ENCODE measurements around the gene H2AZ2.
"Not testable (repeated sequence)": the region's sequence is repeated elsewhere in the genome, so short reads cannot be mapped to it uniquely, and the experiment has no call there.

H2AZ2 gene

DNA sequence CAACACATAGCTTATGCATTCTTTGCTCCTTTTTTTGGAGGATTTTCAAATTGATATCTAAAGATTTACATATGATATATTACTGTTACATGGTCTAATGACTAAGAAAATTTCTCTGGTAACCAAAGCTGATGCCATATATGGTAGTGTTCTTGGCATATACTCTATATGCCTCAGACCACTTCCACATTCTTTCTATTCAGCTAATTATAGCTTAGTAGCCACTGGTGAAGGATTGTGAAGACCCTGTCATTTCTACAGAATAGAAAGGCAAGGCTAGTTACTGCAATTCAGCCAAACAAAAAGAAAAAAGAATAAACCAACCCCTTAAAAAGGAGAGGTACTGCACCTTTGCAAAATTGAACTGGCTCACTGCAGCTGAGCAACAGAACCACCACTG is 33.7 kb upstream of the H2AZ2 start:
- H3K4me3 ChIP-seq (ENCODE audit: control insufficient read depth, low read depth, low read length) = peak overlapping the region; percentile 76
- TF ChIP-seq CTCF (conservative IDR thresholded peaks at IDR 0.05; ENCODE audit: control insufficient read depth, insufficient read depth, low read depth, low read length) = no peak
- DNase-seq (ENCODE audit: low read depth) = peak; percentile 76

GRCh38 chr7:44881066-44881600 is 33.2 kb upstream of the H2AZ2 start:
- H3K4me3 ChIP-seq (ENCODE audit: control insufficient read depth, low read depth, low read length) = peak overlapping the region; percentile 76
- TF ChIP-seq CTCF (conservative IDR thresholded peaks at IDR 0.05; ENCODE audit: control insufficient read depth, insufficient read depth, low read depth, low read length) = no peak
- DNase-seq (ENCODE audit: low read depth) = no peak

DNA sequence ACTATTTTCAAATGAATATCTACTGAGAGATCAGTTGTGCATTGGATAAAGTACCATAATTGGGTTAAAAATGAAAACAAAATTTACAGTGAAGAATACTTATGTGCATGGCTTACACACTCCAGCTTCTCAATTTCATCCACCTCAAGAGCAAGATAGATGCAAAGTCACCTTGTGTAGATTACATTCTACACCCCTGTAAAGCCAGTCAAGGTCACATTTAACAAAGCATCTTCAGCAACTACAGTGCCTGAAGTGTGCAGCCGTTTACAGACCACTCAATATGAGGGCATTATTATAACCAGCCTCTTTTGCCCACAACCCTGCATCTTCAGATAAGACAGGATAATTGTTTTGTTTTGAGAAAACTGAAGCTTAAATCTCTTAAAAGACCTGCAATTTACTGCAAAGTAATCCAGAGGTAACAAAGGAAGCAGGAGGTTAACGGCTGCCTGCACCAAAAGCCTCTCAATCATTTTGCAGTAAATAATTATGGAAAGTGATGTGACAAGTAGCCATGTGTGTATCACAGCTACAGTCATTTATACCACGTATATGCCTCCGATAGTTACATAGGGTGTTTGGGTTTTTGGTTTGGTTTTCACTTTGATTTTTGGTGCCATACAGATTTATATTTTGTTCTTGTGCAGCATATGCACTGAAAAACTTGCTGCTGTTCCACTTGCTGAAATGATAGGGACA is 32.6 kb upstream of the H2AZ2 start:
- no peak for TF ChIP-seq CTCF (conservative IDR thresholded peaks at IDR 0.05; ENCODE audit: control insufficient read depth, insufficient read depth, low read depth, low read length)
- no peak for DNase-seq (ENCODE audit: low read depth)
- H3K4me3 ChIP-seq (ENCODE audit: control insufficient read depth, low read depth, low read length) = peak overlapping the region; percentile 76

GRCh38 chr7:44876393-44876792 is 28.5 kb upstream of the H2AZ2 start:
- no peak for DNase-seq (ENCODE audit: low read depth)
- TF ChIP-seq CTCF (conservative IDR thresholded peaks at IDR 0.05; ENCODE audit: control insufficient read depth, insufficient read depth, low read depth, low read length) = no peak
- no peak overlapping the region for H3K4me3 ChIP-seq (ENCODE audit: control insufficient read depth, low read depth, low read length)

DNA sequence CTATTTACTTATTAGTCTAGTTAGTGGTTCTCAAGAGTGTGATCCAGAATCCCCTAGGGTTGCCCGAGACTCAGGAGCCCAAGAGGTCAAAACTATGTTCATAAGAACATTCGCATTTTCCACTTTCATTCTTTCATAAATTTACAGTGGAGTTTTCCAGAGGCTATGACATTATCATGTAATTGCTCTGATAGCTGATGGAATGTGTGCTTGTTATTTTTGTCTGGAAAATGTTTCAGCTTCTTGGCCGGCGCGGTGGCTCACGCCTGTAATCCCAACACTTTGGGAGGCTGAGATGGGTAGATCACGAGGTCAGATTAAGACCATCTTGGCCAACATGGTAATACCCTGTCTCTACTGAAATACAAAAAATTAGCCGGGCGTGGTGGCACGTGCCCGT is 27.4 kb upstream of the H2AZ2 start:
- no peak for TF ChIP-seq CTCF (conservative IDR thresholded peaks at IDR 0.05; ENCODE audit: control insufficient read depth, insufficient read depth, low read depth, low read length)
- no peak for DNase-seq (ENCODE audit: low read depth)
- no peak overlapping the region for H3K4me3 ChIP-seq (ENCODE audit: control insufficient read depth, low read depth, low read length)

DNA sequence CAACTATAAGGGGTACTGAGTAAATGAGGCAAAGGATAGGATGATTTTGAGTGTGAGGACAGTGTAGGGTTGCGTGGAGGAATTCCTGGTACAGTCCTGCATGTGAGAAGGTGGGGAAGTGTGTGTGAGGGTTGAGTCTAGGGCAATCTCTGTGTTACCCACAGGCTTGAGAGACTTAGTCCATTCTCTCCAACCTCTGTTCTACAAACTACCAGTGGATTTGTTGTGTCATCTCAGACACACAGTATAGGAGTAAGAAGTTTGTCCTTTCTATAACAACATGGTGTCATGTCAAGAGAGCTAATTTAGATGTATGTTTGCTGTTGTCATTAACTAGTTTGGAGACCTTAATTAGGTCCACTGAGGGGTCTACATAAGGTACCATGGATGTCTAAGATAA is 24.9 kb upstream of the H2AZ2 start:
- DNase-seq (ENCODE audit: low read depth) = no peak
- H3K4me3 ChIP-seq (ENCODE audit: control insufficient read depth, low read depth, low read length) = no peak overlapping the region
- TF ChIP-seq CTCF (conservative IDR thresholded peaks at IDR 0.05; ENCODE audit: control insufficient read depth, insufficient read depth, low read depth, low read length) = no peak

DNA sequence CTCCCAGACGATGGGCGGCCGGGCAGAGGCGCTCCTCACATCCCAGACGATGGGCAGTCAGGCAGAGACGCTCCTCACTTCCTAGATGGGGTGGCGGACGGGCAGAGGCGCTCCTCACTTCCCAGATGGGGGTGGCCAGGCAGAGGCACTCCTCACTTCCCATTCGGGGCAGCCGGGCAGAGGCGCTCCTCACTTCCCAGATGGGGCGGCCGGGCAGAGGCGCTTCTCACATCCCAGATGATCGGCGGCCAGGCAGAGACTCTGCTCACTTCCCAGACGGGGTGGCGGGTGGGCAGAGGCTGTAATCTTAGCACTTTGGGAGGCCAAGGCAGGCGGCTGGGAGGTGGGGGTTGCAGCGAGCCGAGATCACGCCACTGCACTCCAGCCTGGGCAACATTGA is 24.0 kb upstream of the H2AZ2 start:
- H3K4me3 ChIP-seq (ENCODE audit: control insufficient read depth, low read depth, low read length); DNase-seq (ENCODE audit: low read depth): not testable (repeated sequence)

DNA sequence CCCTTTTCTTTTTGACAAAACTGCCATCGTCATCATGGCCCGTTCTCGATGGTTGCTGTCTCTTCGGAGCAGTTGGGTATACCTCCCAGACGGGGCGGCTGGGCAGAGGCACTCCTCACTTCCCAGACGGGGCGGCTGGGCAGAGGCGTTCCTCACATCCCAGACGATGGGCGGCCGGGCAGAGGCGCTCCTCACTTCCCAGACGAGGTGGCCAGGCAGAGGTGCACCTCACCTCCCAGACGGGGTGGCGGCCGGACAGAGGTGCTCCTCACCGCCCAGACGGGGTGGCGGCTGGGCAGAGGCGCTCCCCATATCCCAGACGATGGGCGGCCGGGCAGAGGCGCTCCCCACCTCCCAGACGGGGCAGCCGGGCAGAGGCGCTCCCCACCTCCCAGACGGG is 22.9 kb upstream of the H2AZ2 start:
- DNase-seq (ENCODE audit: low read depth); H3K4me3 ChIP-seq (ENCODE audit: control insufficient read depth, low read depth, low read length): not testable (repeated sequence)

DNA sequence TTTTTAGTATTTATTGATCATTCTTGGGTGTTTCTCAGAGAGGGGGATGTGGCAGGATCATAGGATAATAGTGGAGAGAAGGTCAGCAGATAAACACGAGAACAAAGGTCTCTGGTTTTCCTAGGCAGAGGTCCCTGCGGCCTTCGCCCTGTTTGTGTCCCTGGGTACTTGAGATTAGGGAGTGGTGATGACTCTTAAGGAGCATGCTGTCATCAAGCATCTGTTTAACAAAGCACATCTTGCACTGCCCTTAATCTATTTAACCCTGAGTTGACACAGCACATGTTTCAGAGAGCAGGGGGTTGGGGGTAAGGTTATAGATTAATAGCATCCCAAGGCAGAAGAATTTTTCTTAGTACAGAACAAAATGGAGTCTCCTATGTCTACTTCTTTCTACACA is 22.4 kb upstream of the H2AZ2 start:
- H3K4me3 ChIP-seq (ENCODE audit: control insufficient read depth, low read depth, low read length); DNase-seq (ENCODE audit: low read depth): not testable (repeated sequence)
